GM12872 (cell line): ENCODE data around the gene SLC1A6.

ENCODE experiments used
- CTCF ChIP-seq: IDR thresholded peaks from 3 replicates; pipeline ENCODE4 v1.5.1; 2011; ENCODE audit warnings: low read depth, mild to moderate bottlenecking, low read length, moderate library complexity; ENCODE audit not compliant: insufficient read depth

The SLC1A6 gene

GRCh38 chr19:14954071-14954655, 25.5 kb downstream of the SLC1A6 start:
- no peak for TF ChIP-seq CTCF

- TF ChIP-seq CTCF: no peak
Observed at GRCh38 chr19:14952767-14953166, 26.9 kb downstream of the SLC1A6 start.

GRCh38 chr19:14950421-14950820, 29.2 kb downstream of the SLC1A6 start:
- no peak for TF ChIP-seq CTCF

- TF ChIP-seq CTCF: no peak
Observed at GRCh38 chr19:14949876-14950275, 29.8 kb downstream of the SLC1A6 start.

GRCh38 chr19:14944456-14944855, 35.2 kb downstream of the SLC1A6 start:
- TF ChIP-seq CTCF: no peak

GRCh38 chr19:14943601-14944000, 36.1 kb downstream of the SLC1A6 start:
- TF ChIP-seq CTCF: no peak

- TF ChIP-seq CTCF: no peak
Observed at GRCh38 chr19:14941189-14941588, 38.5 kb downstream of the SLC1A6 start, which contains the start of gene OR7C2. TSS of gene OR7C2 (plus strand) at chr19:14941489. CDS start at chr19:14941489, 0 bp downstream.

- TF ChIP-seq CTCF: no peak
Observed at GRCh38 chr19:14940266-14940665, 39.4 kb downstream of the SLC1A6 start.
